Measurements from ENCODE around the gene HEPHL1. TPM values are rescaled to one million over a fixed set of nuclear protein-coding genes. Genes with fewer than 3 reads are reported as not detected.

HEPHL1 gene
- total RNA-seq, 1 experiment from 2014 or later: not detected

DNA sequence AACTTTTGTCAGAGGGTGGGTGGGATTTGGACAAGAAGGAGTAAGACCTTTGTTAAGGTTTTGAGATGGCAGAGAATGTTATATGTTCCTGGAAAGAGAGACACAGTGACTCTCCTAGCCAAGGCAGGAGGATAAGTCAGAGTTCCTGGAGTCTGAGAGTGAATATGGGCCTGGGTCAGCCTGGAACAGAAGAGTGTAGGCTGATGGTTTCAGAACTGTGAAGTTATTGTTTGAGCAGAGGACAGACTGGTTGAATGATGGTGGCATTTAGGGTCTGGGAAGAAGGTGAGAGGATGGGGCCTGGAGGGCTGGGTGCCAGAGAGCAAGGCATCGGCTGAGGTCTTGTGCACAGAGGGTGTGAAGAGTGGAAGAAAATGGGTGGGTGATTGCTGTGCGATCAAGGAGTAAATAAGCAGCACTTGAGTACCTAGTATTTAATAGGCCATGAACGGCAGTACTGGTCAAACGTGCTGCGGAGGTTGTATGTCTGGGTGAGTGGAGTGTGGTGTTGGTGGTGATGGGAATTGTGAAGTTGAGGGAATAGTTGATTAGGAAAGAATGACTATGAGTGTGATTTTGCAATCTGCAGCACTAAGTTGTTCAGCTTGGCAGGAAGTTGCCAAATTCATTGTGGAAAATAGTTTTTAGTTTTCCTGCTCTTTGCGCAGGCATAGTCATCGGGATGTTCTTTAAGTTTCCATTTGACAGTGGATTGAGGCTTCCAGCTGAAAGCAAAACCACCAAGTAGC lies 109.3 kb downstream of the HEPHL1 start:
- no peak overlapping the region for H3K27ac ChIP-seq (ENCODE audit: low read depth, low read length)
- H3K9ac ChIP-seq (ENCODE audit: low read length): peak overlapping the region; percentile 89; the same call in 1 of the 2 replicates
- H3K79me2 ChIP-seq (ENCODE audit: insufficient read depth, low read length): peaks cover 68% of the 10 kb centered on the region
- CTCF ChIA-PET: no interaction called here
- no TSS peak for BruUV-seq (replicated peaks)
- intact Hi-C loops (cut with micrococcal nuclease): no loop called here
- POLR2A ChIA-PET: interaction anchor here (2.0 kb wide), 1 partner anchor 14 kb away, joined by 5 read pairs; no protein-coding TSS in a partner anchor
- H2AFZ ChIP-seq (ENCODE audit: low read depth, low read length, poor library complexity, severe bottlenecking): no peak overlapping the region
- H3K36me3 ChIP-seq (ENCODE audit: control insufficient read depth in 1 of 2, insufficient read depth in 2 of 2, low read length in 2 of 2): no peaks in the 10 kb centered on the region
- H3K4me2 ChIP-seq (ENCODE audit: low read length): peak overlapping the region; percentile 96
- no peaks in the 10 kb centered on the region for H3K27me3 ChIP-seq (ENCODE audit: insufficient read depth, low read length)
- RAD21 ChIA-PET (ENCODE audit: low non-redundant PET in 1 of 2, low total read pairs in 2 of 2, uncharacterized antibody in 2 of 2, unreplicated experiment in 2 of 2): no interaction called here
- no peak for DNase-seq (ENCODE audit: low read depth, low spot score)
- H4K20me1 ChIP-seq (ENCODE audit: insufficient read depth): no peaks in the 10 kb centered on the region; the same call in 1 of the 2 replicates
- peak overlapping the region in 1 of 2 experiments; percentile 86; a peak in 2 of 4 replicates for H3K4me3 ChIP-seq (replicated peaks in 1 of 2; ENCODE audit: low read depth in 1 of 2, low read length in 2 of 2)
- peaks cover 21 to 64% of the 10 kb centered on the region in 2 experiments for H3K4me1 ChIP-seq (ENCODE audit: control insufficient read depth in 1 of 2, insufficient read depth in 2 of 2, low read length in 2 of 2)
- no peak for TF ChIP-seq ZNF274 (IDR thresholded peaks at IDR 0.05; ENCODE audit: low read depth, low read length)
- no peak for TF ChIP-seq JUND (IDR thresholded peaks at IDR 0.05)
- TF ChIP-seq, protein P1, sequence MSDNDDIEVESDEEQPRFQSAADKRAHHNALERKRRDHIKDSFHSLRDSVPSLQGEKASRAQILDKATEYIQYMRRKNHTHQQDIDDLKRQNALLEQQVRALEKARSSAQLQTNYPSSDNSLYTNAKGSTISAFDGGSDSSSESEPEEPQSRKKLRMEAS (IDR thresholded peaks at IDR 0.05): no peak
- no peak for TF ChIP-seq EZH2phosphoT487 (IDR thresholded peaks at IDR 0.05; ENCODE audit: borderline replicate concordance)
- no peak for TF ChIP-seq RAD21 (IDR thresholded peaks at IDR 0.05; ENCODE audit: low read depth)
- TF ChIP-seq, protein P2, sequence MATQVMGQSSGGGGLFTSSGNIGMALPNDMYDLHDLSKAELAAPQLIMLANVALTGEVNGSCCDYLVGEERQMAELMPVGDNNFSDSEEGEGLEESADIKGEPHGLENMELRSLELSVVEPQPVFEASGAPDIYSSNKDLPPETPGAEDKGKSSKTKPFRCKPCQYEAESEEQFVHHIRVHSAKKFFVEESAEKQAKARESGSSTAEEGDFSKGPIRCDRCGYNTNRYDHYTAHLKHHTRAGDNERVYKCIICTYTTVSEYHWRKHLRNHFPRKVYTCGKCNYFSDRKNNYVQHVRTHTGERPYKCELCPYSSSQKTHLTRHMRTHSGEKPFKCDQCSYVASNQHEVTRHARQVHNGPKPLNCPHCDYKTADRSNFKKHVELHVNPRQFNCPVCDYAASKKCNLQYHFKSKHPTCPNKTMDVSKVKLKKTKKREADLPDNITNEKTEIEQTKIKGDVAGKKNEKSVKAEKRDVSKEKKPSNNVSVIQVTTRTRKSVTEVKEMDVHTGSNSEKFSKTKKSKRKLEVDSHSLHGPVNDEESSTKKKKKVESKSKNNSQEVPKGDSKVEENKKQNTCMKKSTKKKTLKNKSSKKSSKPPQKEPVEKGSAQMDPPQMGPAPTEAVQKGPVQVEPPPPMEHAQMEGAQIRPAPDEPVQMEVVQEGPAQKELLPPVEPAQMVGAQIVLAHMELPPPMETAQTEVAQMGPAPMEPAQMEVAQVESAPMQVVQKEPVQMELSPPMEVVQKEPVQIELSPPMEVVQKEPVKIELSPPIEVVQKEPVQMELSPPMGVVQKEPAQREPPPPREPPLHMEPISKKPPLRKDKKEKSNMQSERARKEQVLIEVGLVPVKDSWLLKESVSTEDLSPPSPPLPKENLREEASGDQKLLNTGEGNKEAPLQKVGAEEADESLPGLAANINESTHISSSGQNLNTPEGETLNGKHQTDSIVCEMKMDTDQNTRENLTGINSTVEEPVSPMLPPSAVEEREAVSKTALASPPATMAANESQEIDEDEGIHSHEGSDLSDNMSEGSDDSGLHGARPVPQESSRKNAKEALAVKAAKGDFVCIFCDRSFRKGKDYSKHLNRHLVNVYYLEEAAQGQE (IDR thresholded peaks at IDR 0.05; ENCODE audit: low read depth): no peak
- TF ChIP-seq, protein P3, sequence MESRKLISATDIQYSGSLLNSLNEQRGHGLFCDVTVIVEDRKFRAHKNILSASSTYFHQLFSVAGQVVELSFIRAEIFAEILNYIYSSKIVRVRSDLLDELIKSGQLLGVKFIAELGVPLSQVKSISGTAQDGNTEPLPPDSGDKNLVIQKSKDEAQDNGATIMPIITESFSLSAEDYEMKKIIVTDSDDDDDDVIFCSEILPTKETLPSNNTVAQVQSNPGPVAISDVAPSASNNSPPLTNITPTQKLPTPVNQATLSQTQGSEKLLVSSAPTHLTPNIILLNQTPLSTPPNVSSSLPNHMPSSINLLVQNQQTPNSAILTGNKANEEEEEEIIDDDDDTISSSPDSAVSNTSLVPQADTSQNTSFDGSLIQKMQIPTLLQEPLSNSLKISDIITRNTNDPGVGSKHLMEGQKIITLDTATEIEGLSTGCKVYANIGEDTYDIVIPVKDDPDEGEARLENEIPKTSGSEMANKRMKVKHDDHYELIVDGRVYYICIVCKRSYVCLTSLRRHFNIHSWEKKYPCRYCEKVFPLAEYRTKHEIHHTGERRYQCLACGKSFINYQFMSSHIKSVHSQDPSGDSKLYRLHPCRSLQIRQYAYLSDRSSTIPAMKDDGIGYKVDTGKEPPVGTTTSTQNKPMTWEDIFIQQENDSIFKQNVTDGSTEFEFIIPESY (IDR thresholded peaks at IDR 0.05; ENCODE audit: extremely low read depth, insufficient replicate concordance, low read length): no peak
- TF ChIP-seq TCF7L2 (IDR thresholded peaks at IDR 0.05; ENCODE audit: borderline replicate concordance, extremely low read depth, insufficient read depth, insufficient read length): no peak
- TF ChIP-seq ELF1 (IDR thresholded peaks at IDR 0.05; ENCODE audit: borderline replicate concordance, low read depth): no peak
- TF ChIP-seq, protein P4, sequence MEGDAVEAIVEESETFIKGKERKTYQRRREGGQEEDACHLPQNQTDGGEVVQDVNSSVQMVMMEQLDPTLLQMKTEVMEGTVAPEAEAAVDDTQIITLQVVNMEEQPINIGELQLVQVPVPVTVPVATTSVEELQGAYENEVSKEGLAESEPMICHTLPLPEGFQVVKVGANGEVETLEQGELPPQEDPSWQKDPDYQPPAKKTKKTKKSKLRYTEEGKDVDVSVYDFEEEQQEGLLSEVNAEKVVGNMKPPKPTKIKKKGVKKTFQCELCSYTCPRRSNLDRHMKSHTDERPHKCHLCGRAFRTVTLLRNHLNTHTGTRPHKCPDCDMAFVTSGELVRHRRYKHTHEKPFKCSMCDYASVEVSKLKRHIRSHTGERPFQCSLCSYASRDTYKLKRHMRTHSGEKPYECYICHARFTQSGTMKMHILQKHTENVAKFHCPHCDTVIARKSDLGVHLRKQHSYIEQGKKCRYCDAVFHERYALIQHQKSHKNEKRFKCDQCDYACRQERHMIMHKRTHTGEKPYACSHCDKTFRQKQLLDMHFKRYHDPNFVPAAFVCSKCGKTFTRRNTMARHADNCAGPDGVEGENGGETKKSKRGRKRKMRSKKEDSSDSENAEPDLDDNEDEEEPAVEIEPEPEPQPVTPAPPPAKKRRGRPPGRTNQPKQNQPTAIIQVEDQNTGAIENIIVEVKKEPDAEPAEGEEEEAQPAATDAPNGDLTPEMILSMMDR (IDR thresholded peaks at IDR 0.05 in 2 of 3, conservative IDR thresholded peaks at IDR 0.05 in 1 of 3; ENCODE audit: borderline replicate concordance in 1 of 3, insufficient read depth in 1 of 3, low read depth in 2 of 3, low read length in 2 of 3): no peak
- TF ChIP-seq CBX3 (IDR thresholded peaks at IDR 0.05; ENCODE audit: low read depth): no peak
- no peaks in the 10 kb centered on the region for H3K9me3 ChIP-seq (ENCODE audit: control insufficient read depth in 1 of 2, insufficient read depth in 1 of 2, low read depth in 1 of 2, low read length in 2 of 2)
- no peaks in the 10 kb centered on the region for H3K9me2 ChIP-seq (ENCODE audit: insufficient read depth)
- no peak for ATAC-seq

Measured in HCT116 (cell line).